Measurements from ENCODE around the gene GPATCH8.

GPATCH8 gene

DNA sequence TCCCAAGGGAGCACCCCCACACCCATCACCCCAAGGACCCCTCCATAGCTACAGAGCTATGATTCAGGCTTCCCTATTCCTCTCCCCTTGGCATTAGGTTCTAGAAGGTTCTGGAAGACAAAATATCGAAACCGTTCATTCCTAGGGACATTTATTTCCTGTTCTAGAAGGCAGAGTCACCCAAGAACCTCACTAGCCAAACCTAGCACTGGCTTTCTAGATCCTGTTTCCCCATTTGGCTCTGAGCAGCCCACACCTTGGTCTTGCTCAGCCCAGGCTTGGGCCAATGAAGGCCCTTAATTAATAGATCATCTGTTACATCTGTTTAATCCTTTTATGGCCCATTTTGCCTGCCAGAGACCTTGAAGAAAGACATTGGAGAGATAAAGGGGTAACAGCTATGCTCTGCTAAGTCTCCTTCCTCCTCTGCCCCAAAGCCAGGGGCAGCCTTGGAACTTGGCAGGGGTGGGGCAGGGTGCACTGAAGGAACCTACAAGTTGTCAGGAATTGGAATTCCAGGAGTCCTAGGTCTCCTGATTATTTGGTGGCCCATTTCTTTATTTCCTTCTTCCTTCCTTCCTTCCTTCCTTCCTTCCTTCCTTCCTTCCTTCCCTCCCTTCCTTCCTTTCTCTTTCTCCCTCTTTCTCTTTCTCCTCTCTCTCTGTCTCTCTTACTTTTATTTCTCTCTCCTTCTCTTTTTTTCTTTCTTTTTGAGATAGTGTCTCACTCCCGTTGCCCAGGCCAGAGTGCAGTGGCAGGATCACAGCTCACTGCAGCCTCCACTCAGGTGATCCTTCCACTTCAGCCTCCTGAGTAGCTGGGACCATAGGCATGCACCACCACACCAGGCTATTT is 45.4 kb upstream of the GPATCH8 start:
- no peak for TF ChIP-seq ZFP3 (CRISPR knock-in tag; IDR thresholded peaks at IDR 0.05)
- TF ChIP-seq ISL1 (CRISPR knock-in tag; IDR thresholded peaks at IDR 0.05): no peak
- TF ChIP-seq SNAI2 (CRISPR knock-in tag; IDR thresholded peaks at IDR 0.05): no peak
- TF ChIP-seq TOX (CRISPR knock-in tag; IDR thresholded peaks at IDR 0.05; ENCODE audit: borderline replicate concordance): no peak
- no peak for TF ChIP-seq ESRRG (CRISPR knock-in tag; IDR thresholded peaks at IDR 0.05)
- TF ChIP-seq, protein P1, sequence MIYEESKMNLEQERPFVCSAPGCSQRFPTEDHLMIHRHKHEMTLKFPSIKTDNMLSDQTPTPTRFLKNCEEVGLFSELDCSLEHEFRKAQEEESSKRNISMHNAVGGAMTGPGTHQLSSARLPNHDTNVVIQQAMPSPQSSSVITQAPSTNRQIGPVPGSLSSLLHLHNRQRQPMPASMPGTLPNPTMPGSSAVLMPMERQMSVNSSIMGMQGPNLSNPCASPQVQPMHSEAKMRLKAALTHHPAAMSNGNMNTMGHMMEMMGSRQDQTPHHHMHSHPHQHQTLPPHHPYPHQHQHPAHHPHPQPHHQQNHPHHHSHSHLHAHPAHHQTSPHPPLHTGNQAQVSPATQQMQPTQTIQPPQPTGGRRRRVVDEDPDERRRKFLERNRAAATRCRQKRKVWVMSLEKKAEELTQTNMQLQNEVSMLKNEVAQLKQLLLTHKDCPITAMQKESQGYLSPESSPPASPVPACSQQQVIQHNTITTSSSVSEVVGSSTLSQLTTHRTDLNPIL (CRISPR knock-in tag; IDR thresholded peaks at IDR 0.05; ENCODE audit: low read depth): no peak
- TF ChIP-seq, protein P2, sequence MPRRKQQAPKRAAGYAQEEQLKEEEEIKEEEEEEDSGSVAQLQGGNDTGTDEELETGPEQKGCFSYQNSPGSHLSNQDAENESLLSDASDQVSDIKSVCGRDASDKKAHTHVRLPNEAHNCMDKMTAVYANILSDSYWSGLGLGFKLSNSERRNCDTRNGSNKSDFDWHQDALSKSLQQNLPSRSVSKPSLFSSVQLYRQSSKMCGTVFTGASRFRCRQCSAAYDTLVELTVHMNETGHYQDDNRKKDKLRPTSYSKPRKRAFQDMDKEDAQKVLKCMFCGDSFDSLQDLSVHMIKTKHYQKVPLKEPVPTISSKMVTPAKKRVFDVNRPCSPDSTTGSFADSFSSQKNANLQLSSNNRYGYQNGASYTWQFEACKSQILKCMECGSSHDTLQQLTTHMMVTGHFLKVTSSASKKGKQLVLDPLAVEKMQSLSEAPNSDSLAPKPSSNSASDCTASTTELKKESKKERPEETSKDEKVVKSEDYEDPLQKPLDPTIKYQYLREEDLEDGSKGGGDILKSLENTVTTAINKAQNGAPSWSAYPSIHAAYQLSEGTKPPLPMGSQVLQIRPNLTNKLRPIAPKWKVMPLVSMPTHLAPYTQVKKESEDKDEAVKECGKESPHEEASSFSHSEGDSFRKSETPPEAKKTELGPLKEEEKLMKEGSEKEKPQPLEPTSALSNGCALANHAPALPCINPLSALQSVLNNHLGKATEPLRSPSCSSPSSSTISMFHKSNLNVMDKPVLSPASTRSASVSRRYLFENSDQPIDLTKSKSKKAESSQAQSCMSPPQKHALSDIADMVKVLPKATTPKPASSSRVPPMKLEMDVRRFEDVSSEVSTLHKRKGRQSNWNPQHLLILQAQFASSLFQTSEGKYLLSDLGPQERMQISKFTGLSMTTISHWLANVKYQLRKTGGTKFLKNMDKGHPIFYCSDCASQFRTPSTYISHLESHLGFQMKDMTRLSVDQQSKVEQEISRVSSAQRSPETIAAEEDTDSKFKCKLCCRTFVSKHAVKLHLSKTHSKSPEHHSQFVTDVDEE (CRISPR knock-in tag; IDR thresholded peaks at IDR 0.05): no peak
- TF ChIP-seq ZFP30 (CRISPR knock-in tag; IDR thresholded peaks at IDR 0.05): no peak
- TF ChIP-seq CSDC2 (CRISPR knock-in tag; IDR thresholded peaks at IDR 0.05): no peak
- no peak for TF ChIP-seq TCF4 (CRISPR knock-in tag; IDR thresholded peaks at IDR 0.05; ENCODE audit: borderline replicate concordance)
- no peak for TF ChIP-seq ZNF565 (CRISPR knock-in tag; conservative IDR thresholded peaks at IDR 0.05; ENCODE audit: low read depth)
- no peak for TF ChIP-seq RARB (CRISPR knock-in tag; IDR thresholded peaks at IDR 0.05)
- TF ChIP-seq OSR1 (CRISPR knock-in tag; IDR thresholded peaks at IDR 0.05): no peak
- no peak for TF ChIP-seq ZNF8 (CRISPR knock-in tag; IDR thresholded peaks at IDR 0.05)
- no peak for TF ChIP-seq PPARA (CRISPR knock-in tag; IDR thresholded peaks at IDR 0.05; ENCODE audit: borderline replicate concordance)
- ATAC-seq: no peak

DNA sequence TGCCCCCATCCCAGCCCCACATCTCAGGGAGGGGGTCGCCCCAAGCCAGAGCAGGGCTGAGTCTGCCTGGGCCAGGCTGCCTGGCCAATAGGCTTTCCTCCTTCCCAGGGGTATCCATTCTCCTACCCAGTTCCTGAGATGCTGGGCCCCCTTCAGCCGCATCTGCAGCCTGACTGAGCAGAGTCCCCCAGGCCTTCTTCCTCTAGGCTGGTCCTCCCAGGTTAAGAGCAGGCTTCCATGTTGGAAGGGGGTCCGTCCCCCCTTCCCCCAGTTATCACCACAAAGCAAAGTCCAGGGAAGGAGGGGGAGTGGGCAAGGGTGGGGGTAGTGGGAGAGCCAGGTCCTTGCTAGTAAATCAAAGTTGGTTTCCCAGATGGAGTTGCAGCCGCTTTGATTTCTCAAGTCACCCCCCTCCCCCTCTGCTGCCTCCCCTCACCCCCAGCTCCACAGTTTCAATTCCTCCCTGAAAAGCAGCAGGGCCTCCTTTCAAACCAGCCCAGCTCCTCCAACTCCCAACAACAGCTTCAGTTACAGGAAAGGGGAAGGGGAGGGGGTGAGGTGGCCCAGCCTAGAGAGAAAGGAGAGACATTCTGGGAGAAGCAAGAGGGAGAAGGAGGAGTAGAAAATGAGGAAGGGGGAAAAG is 44.5 kb upstream of the GPATCH8 start:
- no peak for ATAC-seq
- TF ChIP-seq ARNTL (CRISPR knock-in tag; IDR thresholded peaks at IDR 0.05; ENCODE audit: borderline replicate concordance, low read depth) (no peak), ZNF70 (CRISPR knock-in tag; IDR thresholded peaks at IDR 0.05) (no peak), RARB (CRISPR knock-in tag; IDR thresholded peaks at IDR 0.05) (no peak), TCF4 (CRISPR knock-in tag; IDR thresholded peaks at IDR 0.05; ENCODE audit: borderline replicate concordance) (no peak), ZFP3 (CRISPR knock-in tag; IDR thresholded peaks at IDR 0.05) (no peak), ESRRG (CRISPR knock-in tag; IDR thresholded peaks at IDR 0.05) (no peak), ZNF8 (CRISPR knock-in tag; IDR thresholded peaks at IDR 0.05) (no peak), ZFP30 (CRISPR knock-in tag; IDR thresholded peaks at IDR 0.05) (no peak), OSR1 (CRISPR knock-in tag; IDR thresholded peaks at IDR 0.05) (no peak), PPARA (CRISPR knock-in tag; IDR thresholded peaks at IDR 0.05; ENCODE audit: borderline replicate concordance) (no peak), GLIS3 (CRISPR knock-in tag; IDR thresholded peaks at IDR 0.05) (no peak), ZC3H10 (CRISPR knock-in tag; IDR thresholded peaks at IDR 0.05) (no peak), ZNF565 (CRISPR knock-in tag; conservative IDR thresholded peaks at IDR 0.05; ENCODE audit: low read depth) (no peak), ISL1 (CRISPR knock-in tag; IDR thresholded peaks at IDR 0.05) (no peak), BACH2 (CRISPR knock-in tag; IDR thresholded peaks at IDR 0.05; ENCODE audit: borderline replicate concordance) (no peak), TOX (CRISPR knock-in tag; IDR thresholded peaks at IDR 0.05; ENCODE audit: borderline replicate concordance) (no peak)
- TF ChIP-seq, protein P3, sequence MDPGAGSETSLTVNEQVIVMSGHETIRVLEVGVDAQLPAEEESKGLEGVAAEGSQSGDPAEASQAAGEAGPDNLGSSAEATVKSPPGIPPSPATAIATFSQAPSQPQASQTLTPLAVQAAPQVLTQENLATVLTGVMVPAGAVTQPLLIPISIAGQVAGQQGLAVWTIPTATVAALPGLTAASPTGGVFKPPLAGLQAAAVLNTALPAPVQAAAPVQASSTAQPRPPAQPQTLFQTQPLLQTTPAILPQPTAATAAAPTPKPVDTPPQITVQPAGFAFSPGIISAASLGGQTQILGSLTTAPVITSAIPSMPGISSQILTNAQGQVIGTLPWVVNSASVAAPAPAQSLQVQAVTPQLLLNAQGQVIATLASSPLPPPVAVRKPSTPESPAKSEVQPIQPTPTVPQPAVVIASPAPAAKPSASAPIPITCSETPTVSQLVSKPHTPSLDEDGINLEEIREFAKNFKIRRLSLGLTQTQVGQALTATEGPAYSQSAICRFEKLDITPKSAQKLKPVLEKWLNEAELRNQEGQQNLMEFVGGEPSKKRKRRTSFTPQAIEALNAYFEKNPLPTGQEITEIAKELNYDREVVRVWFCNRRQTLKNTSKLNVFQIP (CRISPR knock-in tag; IDR thresholded peaks at IDR 0.05; ENCODE audit: borderline replicate concordance, low read depth): no peak
- TF ChIP-seq, protein P1 (CRISPR knock-in tag; IDR thresholded peaks at IDR 0.05; ENCODE audit: low read depth): no peak
- TF ChIP-seq, protein P4, sequence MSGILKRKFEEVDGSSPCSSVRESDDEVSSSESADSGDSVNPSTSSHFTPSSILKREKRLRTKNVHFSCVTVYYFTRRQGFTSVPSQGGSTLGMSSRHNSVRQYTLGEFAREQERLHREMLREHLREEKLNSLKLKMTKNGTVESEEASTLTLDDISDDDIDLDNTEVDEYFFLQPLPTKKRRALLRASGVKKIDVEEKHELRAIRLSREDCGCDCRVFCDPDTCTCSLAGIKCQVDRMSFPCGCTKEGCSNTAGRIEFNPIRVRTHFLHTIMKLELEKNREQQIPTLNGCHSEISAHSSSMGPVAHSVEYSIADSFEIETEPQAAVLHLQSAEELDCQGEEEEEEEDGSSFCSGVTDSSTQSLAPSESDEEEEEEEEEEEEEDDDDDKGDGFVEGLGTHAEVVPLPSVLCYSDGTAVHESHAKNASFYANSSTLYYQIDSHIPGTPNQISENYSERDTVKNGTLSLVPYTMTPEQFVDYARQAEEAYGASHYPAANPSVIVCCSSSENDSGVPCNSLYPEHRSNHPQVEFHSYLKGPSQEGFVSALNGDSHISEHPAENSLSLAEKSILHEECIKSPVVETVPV (CRISPR knock-in tag; IDR thresholded peaks at IDR 0.05): no peak
- TF ChIP-seq, protein P5, sequence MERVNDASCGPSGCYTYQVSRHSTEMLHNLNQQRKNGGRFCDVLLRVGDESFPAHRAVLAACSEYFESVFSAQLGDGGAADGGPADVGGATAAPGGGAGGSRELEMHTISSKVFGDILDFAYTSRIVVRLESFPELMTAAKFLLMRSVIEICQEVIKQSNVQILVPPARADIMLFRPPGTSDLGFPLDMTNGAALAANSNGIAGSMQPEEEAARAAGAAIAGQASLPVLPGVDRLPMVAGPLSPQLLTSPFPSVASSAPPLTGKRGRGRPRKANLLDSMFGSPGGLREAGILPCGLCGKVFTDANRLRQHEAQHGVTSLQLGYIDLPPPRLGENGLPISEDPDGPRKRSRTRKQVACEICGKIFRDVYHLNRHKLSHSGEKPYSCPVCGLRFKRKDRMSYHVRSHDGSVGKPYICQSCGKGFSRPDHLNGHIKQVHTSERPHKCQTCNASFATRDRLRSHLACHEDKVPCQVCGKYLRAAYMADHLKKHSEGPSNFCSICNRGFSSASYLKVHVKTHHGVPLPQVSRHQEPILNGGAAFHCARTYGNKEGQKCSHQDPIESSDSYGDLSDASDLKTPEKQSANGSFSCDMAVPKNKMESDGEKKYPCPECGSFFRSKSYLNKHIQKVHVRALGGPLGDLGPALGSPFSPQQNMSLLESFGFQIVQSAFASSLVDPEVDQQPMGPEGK (CRISPR knock-in tag; IDR thresholded peaks at IDR 0.05; ENCODE audit: borderline replicate concordance): no peak

All from SK-N-SH treated with all-trans-retinoic acid at 6 μM for 48 hours (cell line).